PFSK-1 (cell line): ENCODE data around the gene RNF141.

ENCODE experiments used
- FOXP2 ChIP-seq: optimal IDR thresholded peaks from 2 replicates; pipeline ENCODE3; 2011; ENCODE audit warnings: borderline replicate concordance, control low read depth, inconsistent platforms; ENCODE audit not compliant: insufficient read depth; ENCODE audit errors: extremely low read length, extremely low read depth
- POLR2AphosphoS5 ChIP-seq: IDR thresholded peaks from 2 replicates; pipeline ENCODE4 v1.6.1; 2012; ENCODE audit warnings: low read depth, mild to moderate bottlenecking, control low read depth, low read length, moderate library complexity
- SIN3A ChIP-seq: IDR thresholded peaks from 2 replicates; pipeline ENCODE4 v1.6.1; 2012; ENCODE audit warnings: mild to moderate bottlenecking, low read length, moderate library complexity, borderline replicate concordance; ENCODE audit not compliant: insufficient read depth
- TAF1 ChIP-seq: IDR thresholded peaks from 2 replicates; pipeline ENCODE4 v1.6.1; 2012; ENCODE audit warnings: low read length, control low read depth, borderline replicate concordance; ENCODE audit not compliant: insufficient read depth
- TF ChIP-seq, protein P1 (sequence below), 2 experiments: IDR thresholded peaks; 2 replicates each; pipeline versions ENCODE4 v1.6.1 to v1.8.0; 2011 to 2012; ENCODE audit warnings: low read depth in 2 of 2, low read length in 2 of 2, control low read depth in 1 of 2, inconsistent platforms in 1 of 2, mild to moderate bottlenecking in 1 of 2, moderate library complexity in 1 of 2; ENCODE audit not compliant: insufficient read depth in 1 of 2

DNA sequence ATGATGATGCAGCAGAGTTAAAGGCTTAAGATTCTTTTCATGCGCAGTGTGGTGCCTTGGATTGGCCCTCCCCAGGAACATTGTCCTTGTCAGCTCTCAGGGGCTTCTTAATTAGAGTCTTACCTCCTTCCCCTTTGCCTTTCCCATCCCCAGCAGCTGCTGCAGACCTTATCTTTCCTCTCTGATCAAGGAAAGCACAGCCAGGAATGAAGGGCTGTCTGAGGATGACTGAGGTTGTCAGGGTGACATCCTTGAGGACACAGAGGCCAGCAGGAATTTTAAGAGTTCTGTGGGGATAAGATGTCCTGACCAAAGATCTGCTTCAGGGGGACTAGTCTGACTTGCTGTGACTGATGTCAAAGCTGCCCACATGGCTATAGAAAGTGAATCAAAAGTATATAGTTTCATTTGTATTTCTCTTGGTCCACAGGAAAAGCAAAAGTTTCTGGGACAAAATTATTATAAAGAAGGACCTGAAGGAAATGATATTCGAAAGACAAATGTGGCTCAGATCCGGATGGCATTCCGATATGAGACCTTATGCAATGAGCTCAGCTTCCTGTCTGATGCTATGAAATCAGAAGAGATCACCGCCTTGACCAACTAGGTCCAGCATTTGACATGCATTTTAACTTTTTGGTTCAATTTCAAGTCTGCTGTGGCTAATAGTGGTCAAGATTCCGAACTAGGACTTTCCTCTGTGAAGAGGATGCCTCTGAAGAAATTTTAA is 35.5 kb downstream of the RNF141 start:
- TF ChIP-seq, protein P1, sequence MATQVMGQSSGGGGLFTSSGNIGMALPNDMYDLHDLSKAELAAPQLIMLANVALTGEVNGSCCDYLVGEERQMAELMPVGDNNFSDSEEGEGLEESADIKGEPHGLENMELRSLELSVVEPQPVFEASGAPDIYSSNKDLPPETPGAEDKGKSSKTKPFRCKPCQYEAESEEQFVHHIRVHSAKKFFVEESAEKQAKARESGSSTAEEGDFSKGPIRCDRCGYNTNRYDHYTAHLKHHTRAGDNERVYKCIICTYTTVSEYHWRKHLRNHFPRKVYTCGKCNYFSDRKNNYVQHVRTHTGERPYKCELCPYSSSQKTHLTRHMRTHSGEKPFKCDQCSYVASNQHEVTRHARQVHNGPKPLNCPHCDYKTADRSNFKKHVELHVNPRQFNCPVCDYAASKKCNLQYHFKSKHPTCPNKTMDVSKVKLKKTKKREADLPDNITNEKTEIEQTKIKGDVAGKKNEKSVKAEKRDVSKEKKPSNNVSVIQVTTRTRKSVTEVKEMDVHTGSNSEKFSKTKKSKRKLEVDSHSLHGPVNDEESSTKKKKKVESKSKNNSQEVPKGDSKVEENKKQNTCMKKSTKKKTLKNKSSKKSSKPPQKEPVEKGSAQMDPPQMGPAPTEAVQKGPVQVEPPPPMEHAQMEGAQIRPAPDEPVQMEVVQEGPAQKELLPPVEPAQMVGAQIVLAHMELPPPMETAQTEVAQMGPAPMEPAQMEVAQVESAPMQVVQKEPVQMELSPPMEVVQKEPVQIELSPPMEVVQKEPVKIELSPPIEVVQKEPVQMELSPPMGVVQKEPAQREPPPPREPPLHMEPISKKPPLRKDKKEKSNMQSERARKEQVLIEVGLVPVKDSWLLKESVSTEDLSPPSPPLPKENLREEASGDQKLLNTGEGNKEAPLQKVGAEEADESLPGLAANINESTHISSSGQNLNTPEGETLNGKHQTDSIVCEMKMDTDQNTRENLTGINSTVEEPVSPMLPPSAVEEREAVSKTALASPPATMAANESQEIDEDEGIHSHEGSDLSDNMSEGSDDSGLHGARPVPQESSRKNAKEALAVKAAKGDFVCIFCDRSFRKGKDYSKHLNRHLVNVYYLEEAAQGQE (IDR thresholded peaks at IDR 0.05; ENCODE audit: insufficient read depth in 1 of 2, low read depth in 2 of 2, low read length in 2 of 2): no peak
- no peak for TF ChIP-seq TAF1
- no peak for TF ChIP-seq POLR2AphosphoS5
- no peak for TF ChIP-seq FOXP2
- TF ChIP-seq SIN3A: no peak
